H9 (cell line): ENCODE measurements around the gene CCK. TPM values are rescaled to one million over a fixed set of nuclear protein-coding genes. Genes with fewer than 3 reads are reported as not detected.

Source experiments
- DNase-seq: peaks from one replicate; pipeline ENCODE4 v3.0.0-alpha.2; 2017
- H2AFZ ChIP-seq: one replicate; pipeline ENCODE4 v1.6.1; 2013; ENCODE audit warnings: mild to moderate bottlenecking, low read length, control low read depth, moderate library complexity
- H2AK5ac ChIP-seq: 2 replicates; pipeline ENCODE4 v1.6.1; 2013; ENCODE audit warnings: low read length, control low read depth, mixed read lengths; ENCODE audit not compliant: insufficient read length
- H2BK120ac ChIP-seq: one replicate; pipeline ENCODE4 v1.6.1; 2013; ENCODE audit warnings: low read depth, mild to moderate bottlenecking, low read length, control low read depth, inconsistent platforms; ENCODE audit not compliant: poor library complexity, severe bottlenecking
- H2BK12ac ChIP-seq: 2 replicates; pipeline ENCODE4 v1.6.1; 2013; ENCODE audit warnings: low read length, control low read depth, mixed read lengths, low read depth; ENCODE audit not compliant: insufficient read length
- H2BK15ac ChIP-seq: 2 replicates; pipeline ENCODE4 v1.6.1; 2013; ENCODE audit warnings: low read depth, low read length, control low read depth
- H2BK20ac ChIP-seq: one replicate; pipeline ENCODE4 v1.6.1; 2013; ENCODE audit warnings: low read depth, mild to moderate bottlenecking, low read length, control low read depth, inconsistent platforms; ENCODE audit not compliant: poor library complexity, severe bottlenecking
- H2BK5ac ChIP-seq: 2 replicates; pipeline ENCODE4 v1.6.1; 2013; ENCODE audit warnings: low read length, control low read depth, mixed read lengths; ENCODE audit not compliant: insufficient read length
- H3K14ac ChIP-seq: 2 replicates; pipeline ENCODE4 v1.6.1; 2013; ENCODE audit warnings: low read length, control low read depth; ENCODE audit not compliant: insufficient read depth
- H3K18ac ChIP-seq: 2 replicates; pipeline ENCODE4 v1.6.1; 2013; ENCODE audit warnings: low read depth, mild to moderate bottlenecking, mixed read lengths, low read length, control low read depth; ENCODE audit not compliant: insufficient read length
- H3K23ac ChIP-seq: 2 replicates; pipeline ENCODE4 v1.6.1; 2013; ENCODE audit warnings: low read length, control low read depth, mixed read lengths, low read depth; ENCODE audit not compliant: insufficient read length
- H3K23me2 ChIP-seq: 2 replicates; pipeline ENCODE4 v1.6.1; 2013; ENCODE audit warnings: low read depth, mild to moderate bottlenecking, mixed read lengths, low read length, control low read depth; ENCODE audit not compliant: insufficient read length, poor library complexity, severe bottlenecking
- H3K27ac ChIP-seq: 2 replicates; pipeline ENCODE4 v1.5.1; 2013; ENCODE audit warnings: low read length, control low read depth, mixed read lengths, low read depth; ENCODE audit not compliant: insufficient read length
- H3K27me3 ChIP-seq: 2 replicates; pipeline ENCODE4 v1.6.1; 2013; ENCODE audit warnings: low read length, control low read depth, inconsistent platforms; ENCODE audit not compliant: insufficient read depth
- H3K4ac ChIP-seq: 2 replicates; pipeline ENCODE4 v1.6.1; 2013; ENCODE audit warnings: low read depth, mild to moderate bottlenecking, control low read depth, inconsistent platforms, low read length, moderate library complexity
- H3K4me1 ChIP-seq: 2 replicates; pipeline ENCODE4 v1.6.1; 2013; ENCODE audit warnings: low read length, control low read depth, inconsistent platforms; ENCODE audit not compliant: insufficient read depth
- H3K4me2 ChIP-seq: 2 replicates; pipeline ENCODE4 v1.6.1; 2013; ENCODE audit warnings: low read length, control low read depth, mixed read lengths; ENCODE audit not compliant: insufficient read length, insufficient read depth
- H3K56ac ChIP-seq: 2 replicates; pipeline ENCODE4 v1.6.1; 2013; ENCODE audit warnings: low read depth, mild to moderate bottlenecking, mixed read lengths, low read length, control low read depth; ENCODE audit not compliant: insufficient read length
- H3K79me1 ChIP-seq: 2 replicates; pipeline ENCODE4 v1.6.1; 2013; ENCODE audit warnings: low read depth, mild to moderate bottlenecking, moderate library complexity, low read length, control low read depth, inconsistent platforms; ENCODE audit not compliant: insufficient read depth, poor library complexity, severe bottlenecking
- H3K79me2 ChIP-seq: 2 replicates; pipeline ENCODE4 v1.6.1; 2013; ENCODE audit warnings: low read length, control low read depth, inconsistent platforms; ENCODE audit not compliant: insufficient read depth
- H3K9ac ChIP-seq: 2 replicates; pipeline ENCODE4 v1.6.1; 2013; ENCODE audit warnings: low read length, control low read depth, mixed read lengths; ENCODE audit not compliant: insufficient read length; ENCODE audit errors: extremely low read depth
- H3K9me3 ChIP-seq: one replicate; pipeline ENCODE4 v1.6.1; 2013; ENCODE audit warnings: low read depth, low read length, inconsistent platforms; ENCODE audit not compliant: control insufficient read depth
- H3T11ph ChIP-seq: one replicate; pipeline ENCODE4 v1.6.1; 2013; ENCODE audit warnings: mild to moderate bottlenecking, low read length, control low read depth, inconsistent platforms
- H4K20me1 ChIP-seq: one replicate; pipeline ENCODE4 v1.6.1; 2013; ENCODE audit not compliant: control insufficient read depth, insufficient read length, insufficient read depth
- H4K5ac ChIP-seq: 2 replicates; pipeline ENCODE4 v1.6.1; 2013; ENCODE audit warnings: low read depth, mild to moderate bottlenecking, mixed read lengths, low read length, control low read depth; ENCODE audit not compliant: insufficient read length
- H4K8ac ChIP-seq: replicated peaks from 2 replicates; pipeline ENCODE4 v1.6.1; 2013; ENCODE audit warnings: low read length, control low read depth, mixed read lengths, low read depth; ENCODE audit not compliant: insufficient read length
- H4K91ac ChIP-seq: 2 replicates; pipeline ENCODE4 v1.6.1; 2013; ENCODE audit warnings: low read depth, mild to moderate bottlenecking, moderate library complexity, mixed read lengths, low read length, control low read depth; ENCODE audit not compliant: insufficient read length
- H3K27ac Mint-ChIP-seq, 3 experiments: 2 replicates in 2 of 3; 3 replicates in 1 of 3; pipeline ENCODE4 v1.8.0; 2020 to 2021; ENCODE audit warnings: mixed read lengths in 3 of 3, mild to moderate bottlenecking in 1 of 3, moderate library complexity in 1 of 3
- H3K27me3 Mint-ChIP-seq: 2 replicates; pipeline ENCODE4 v1.8.0; 2021; ENCODE audit warnings: low read depth, mild to moderate bottlenecking, moderate library complexity, mixed read lengths
- H3K36me3 Mint-ChIP-seq, 3 experiments: 2 replicates in 2 of 3; 3 replicates in 1 of 3; pipeline ENCODE4 v1.8.0; 2020 to 2021; ENCODE audit warnings: low read depth in 3 of 3, mixed read lengths in 3 of 3; ENCODE audit not compliant: insufficient read depth in 1 of 3
- H3K4me1 Mint-ChIP-seq, 2 experiments: 2 replicates each; pipeline ENCODE4 v1.8.0; 2020; ENCODE audit warnings: mixed read lengths in 2 of 2
- H3K4me3 Mint-ChIP-seq, 2 experiments: 2 replicates in 1 of 2; 3 replicates in 1 of 2; pipeline ENCODE4 v1.8.0; 2020 to 2021; ENCODE audit warnings: mild to moderate bottlenecking in 2 of 2, mixed read lengths in 2 of 2, moderate library complexity in 1 of 2
- H3K9me3 Mint-ChIP-seq, 2 experiments: 2 replicates in 1 of 2; 3 replicates in 1 of 2; pipeline ENCODE4 v1.8.0; 2020; ENCODE audit warnings: mild to moderate bottlenecking in 2 of 2, mixed read lengths in 2 of 2, moderate library complexity in 1 of 2
- CTCF ChIP-seq: fragments of 200-600 bp; sonication (generic); conservative IDR thresholded peaks from 3 replicates; pipeline ENCODE4 v1.8.0; 2021; ENCODE audit warnings: antibody characterized with exemption, mild to moderate bottlenecking
- total RNA-seq: library from RNA; stranded (reverse); gene quantifications from 2 replicates; pipeline ENCODE4 v1.2.1, GENCODE V29; 2021

CCK gene
- total RNA-seq, 1 experiment from 2014 or later, result 0.37 TPM

GRCh38 chr3:42235532-42235931 is 30.5 kb downstream of the CCK start:
- no peaks in the 10 kb centered on the region for H3K79me2 ChIP-seq
- no peak overlapping the region for H2BK5ac ChIP-seq
- no peak overlapping the region for H3K18ac ChIP-seq
- H3K27ac ChIP-seq, result no peak overlapping the region
- H2AFZ ChIP-seq, result no peak overlapping the region
- H3K4me1 ChIP-seq, result no peaks in the 10 kb centered on the region
- H4K5ac ChIP-seq, result no peak overlapping the region
- H3K23me2 ChIP-seq, result no peaks in the 10 kb centered on the region
- no peak overlapping the region for H3K56ac ChIP-seq
- H3K9ac ChIP-seq, result no peak overlapping the region
- H4K20me1 ChIP-seq, result no peaks in the 10 kb centered on the region
- Mint-ChIP-seq H3K27me3 (peaks cover 9% of the 10 kb centered on the region), H3K4me3 (no peak overlapping the region), H3K9me3 (peaks cover 31 to 39% of the 10 kb centered on the region in 2 experiments), H3K36me3 (peaks cover 0 to 21% (median 10%) of the 10 kb centered on the region in 3 experiments; a peak in 5 of 7 replicates), H3K4me1 (peaks cover 8 to 10% of the 10 kb centered on the region in 2 experiments), H3K27ac (no peak overlapping the region)
- no peak overlapping the region for H4K91ac ChIP-seq
- no peak for TF ChIP-seq CTCF
- no peak overlapping the region for H3K23ac ChIP-seq
- H2AK5ac ChIP-seq, result no peak overlapping the region
- no peak overlapping the region for H2BK20ac ChIP-seq
- H3K9me3 ChIP-seq, result peaks cover 8% of the 10 kb centered on the region
- no peaks in the 10 kb centered on the region for H3K79me1 ChIP-seq
- H2BK15ac ChIP-seq, result no peak overlapping the region
- H3K4me2 ChIP-seq, result no peak overlapping the region
- no peak overlapping the region for H2BK12ac ChIP-seq
- DNase-seq, result no peak
- no peaks in the 10 kb centered on the region for H3K27me3 ChIP-seq
- H3K14ac ChIP-seq, result no peak overlapping the region
- H2BK120ac ChIP-seq, result no peak overlapping the region
- no peak overlapping the region for H3T11ph ChIP-seq
- H4K8ac ChIP-seq, result no peak overlapping the region
- H3K4ac ChIP-seq, result no peak overlapping the region
